ENCODE measurements around the gene COL26A1.

COL26A1 gene

DNA sequence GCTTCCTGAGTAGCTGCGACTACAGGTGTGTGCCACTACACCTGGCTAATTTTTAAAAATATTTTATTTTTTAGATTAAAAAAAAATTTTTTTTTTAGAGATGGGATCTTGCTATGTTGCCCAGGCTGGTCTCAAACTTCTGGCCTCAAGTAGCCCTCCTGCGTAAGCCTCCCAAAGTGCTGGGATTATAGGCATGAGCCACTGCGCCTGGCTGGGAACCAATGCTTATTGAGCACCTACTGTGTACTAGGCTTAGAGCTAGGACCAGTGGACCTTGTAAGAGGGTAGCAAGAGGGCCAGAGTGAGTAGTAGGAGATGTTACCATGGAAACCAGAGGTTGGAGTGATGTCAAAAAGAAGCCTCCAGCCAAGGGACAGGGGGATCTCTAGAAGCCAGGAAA, 31.2 kb downstream of the COL26A1 start:
- H3K4me3 ChIP-seq: no peak overlapping the region
- H3K9me3 ChIP-seq: no peaks in the 10 kb centered on the region
- H3K36me3 ChIP-seq: no peaks in the 10 kb centered on the region
- TF ChIP-seq, protein P1, sequence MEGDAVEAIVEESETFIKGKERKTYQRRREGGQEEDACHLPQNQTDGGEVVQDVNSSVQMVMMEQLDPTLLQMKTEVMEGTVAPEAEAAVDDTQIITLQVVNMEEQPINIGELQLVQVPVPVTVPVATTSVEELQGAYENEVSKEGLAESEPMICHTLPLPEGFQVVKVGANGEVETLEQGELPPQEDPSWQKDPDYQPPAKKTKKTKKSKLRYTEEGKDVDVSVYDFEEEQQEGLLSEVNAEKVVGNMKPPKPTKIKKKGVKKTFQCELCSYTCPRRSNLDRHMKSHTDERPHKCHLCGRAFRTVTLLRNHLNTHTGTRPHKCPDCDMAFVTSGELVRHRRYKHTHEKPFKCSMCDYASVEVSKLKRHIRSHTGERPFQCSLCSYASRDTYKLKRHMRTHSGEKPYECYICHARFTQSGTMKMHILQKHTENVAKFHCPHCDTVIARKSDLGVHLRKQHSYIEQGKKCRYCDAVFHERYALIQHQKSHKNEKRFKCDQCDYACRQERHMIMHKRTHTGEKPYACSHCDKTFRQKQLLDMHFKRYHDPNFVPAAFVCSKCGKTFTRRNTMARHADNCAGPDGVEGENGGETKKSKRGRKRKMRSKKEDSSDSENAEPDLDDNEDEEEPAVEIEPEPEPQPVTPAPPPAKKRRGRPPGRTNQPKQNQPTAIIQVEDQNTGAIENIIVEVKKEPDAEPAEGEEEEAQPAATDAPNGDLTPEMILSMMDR (IDR thresholded peaks at IDR 0.05): no peak
- no peak for DNase-seq
- no peak overlapping the region for H3K27ac ChIP-seq
- peaks cover 0 to 62% of the 10 kb centered on the region in 2 donors for H3K27me3 ChIP-seq
- no peaks in the 10 kb centered on the region for H3K4me1 ChIP-seq
- intact Hi-C loops (cut with DNase I; ENCODE audit: low total_unique reads): no loop called here

DNA sequence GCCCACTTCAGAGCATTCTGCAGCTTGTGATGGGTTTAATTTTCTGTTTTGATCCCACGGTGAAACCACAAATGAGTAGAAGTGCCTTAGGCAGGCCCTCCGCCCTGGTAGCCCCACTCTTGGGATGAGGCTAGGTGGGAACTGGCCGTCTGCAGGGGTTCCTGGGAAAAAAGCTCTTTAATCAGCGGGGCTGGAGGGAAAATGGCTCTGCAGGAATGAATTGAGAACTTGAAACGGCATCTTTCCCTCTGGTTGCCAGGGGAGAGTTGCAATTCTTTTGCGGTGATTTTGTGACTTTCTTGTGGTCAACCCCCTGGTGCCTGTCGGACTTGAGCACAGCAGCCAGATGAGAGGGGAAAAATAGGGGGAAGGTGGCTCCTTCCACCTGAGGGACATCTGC, 32.7 kb downstream of the COL26A1 start:
- H3K27ac ChIP-seq: no peak overlapping the region
- H3K4me1 ChIP-seq: no peaks in the 10 kb centered on the region
- no peak for DNase-seq
- H3K27me3 ChIP-seq: peaks cover 0 to 53% of the 10 kb centered on the region in 2 donors
- intact Hi-C loops (cut with DNase I; ENCODE audit: low total_unique reads): no loop called here
- no peak overlapping the region for H3K4me3 ChIP-seq
- H3K9me3 ChIP-seq: no peaks in the 10 kb centered on the region
- TF ChIP-seq, protein P1 (IDR thresholded peaks at IDR 0.05): no peak
- H3K36me3 ChIP-seq: no peaks in the 10 kb centered on the region

DNA sequence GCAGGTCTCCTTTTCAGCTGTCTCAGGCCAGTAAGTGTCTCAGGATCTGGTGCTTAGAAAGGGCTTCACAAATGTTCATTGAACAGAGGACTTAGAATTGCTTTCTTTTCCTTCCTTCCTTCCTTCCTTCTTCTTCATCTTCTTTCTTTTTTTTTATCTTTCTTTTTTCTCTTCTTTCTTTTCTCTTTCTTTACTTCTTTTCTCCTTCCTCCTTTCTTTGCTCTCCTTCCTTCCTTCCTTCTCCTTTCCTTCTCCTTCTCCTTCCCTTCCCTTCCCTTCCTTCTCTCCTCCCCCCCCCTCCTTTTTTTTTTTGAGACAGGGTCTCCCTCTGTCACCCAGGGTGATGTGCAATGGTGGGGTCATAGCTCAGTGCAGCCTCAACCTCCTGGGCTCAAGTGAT, 34.6 kb downstream of the COL26A1 start:
- Histone ChIP-seq H3K27ac (no peak overlapping the region), H3K9me3 (no peaks in the 10 kb centered on the region), H3K4me1 (peaks cover 0 to 6% (median 2%) of the 10 kb centered on the region in 4 donors), H3K36me3 (no peaks in the 10 kb centered on the region), H3K4me3 (no peak overlapping the region), H3K27me3 (peaks cover 0 to 36% of the 10 kb centered on the region in 2 donors)
- intact Hi-C loops (cut with DNase I; ENCODE audit: low total_unique reads): no loop called here
- TF ChIP-seq, protein P1 (IDR thresholded peaks at IDR 0.05): no peak
- DNase-seq: no peak

DNA sequence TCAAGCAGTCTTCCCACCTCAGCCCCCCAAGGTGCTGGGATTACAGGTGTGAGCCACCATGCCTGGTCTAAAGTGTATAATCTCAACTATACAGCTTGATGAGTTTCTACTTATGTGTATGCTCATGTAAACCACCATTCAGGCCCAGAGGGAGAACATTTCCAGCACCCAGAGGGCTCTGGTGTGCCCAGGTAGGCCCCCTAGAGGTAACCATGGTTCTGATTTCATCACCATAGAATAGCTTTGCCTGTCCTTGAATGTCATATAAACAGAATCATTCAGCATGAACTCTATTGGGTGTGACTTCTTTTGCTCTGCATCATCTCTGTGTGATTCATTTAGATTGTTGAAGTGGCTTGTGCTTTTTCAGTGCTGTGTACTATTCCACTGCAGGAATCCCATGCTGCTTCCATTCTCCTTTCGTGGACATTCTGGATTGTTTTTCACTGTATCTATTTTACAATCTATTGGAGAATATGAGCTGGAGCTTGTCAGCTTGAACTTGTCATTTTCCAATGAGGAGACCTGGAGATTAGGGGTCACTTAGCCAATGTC, 35.2 kb downstream of the COL26A1 start:
- H3K4me1 ChIP-seq: peaks cover 0 to 8% (median 2%) of the 10 kb centered on the region in 4 donors
- H3K27ac ChIP-seq: no peak overlapping the region
- peaks cover 0 to 32% of the 10 kb centered on the region in 2 donors for H3K27me3 ChIP-seq
- intact Hi-C loops (cut with DNase I; ENCODE audit: low total_unique reads): no loop called here
- TF ChIP-seq, protein P1 (IDR thresholded peaks at IDR 0.05): no peak
- H3K36me3 ChIP-seq: no peaks in the 10 kb centered on the region
- no peak overlapping the region for H3K4me3 ChIP-seq
- DNase-seq: no peak
- H3K9me3 ChIP-seq: no peaks in the 10 kb centered on the region

DNA sequence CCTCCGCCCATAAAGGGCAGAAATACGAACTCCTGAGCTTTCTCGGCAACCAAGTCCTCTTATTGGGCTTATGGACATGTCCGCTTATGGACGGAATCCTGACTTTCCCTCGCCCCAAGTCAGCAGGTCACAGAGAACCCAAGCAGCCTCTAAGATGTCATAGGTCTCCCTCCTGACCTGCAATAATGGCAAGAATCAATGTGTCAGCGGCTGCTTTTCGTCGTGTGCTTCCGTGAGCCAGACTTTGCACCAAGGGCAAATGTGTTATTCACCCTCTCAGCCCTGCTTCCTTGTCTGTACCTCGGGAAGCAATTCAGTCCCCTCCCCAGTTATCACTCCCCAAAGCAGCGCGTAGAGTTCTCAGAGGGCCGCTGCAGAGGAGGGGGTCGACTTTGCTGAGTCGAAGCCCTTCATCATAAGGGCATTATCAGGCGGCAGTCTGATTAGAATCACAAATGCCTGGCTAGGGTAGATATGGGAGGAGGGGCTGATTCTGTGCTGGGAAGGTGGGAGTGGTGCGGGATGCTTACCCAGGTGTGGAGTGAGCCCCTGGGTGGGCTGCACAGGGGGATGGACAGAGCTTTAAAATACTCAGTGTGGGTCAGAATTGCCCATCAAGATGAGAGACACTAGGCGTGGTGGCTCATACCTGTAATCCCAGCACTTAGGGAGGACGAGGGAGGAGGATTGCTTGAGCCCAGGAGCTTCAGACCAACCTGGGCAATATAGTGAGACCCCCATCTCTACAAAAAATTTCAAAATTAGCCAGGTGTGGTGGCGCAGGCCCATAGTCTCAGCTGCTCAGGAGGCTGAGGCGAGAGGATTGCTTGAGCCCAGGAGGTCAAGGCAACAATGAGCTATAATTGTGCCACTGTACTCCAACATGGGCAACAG, 36.0 kb downstream of the COL26A1 start:
- no peak overlapping the region for H3K27ac ChIP-seq
- TF ChIP-seq, protein P1 (IDR thresholded peaks at IDR 0.05): no peak
- intact Hi-C loops (cut with DNase I; ENCODE audit: low total_unique reads): no loop called here
- no peak overlapping the region for H3K4me3 ChIP-seq
- H3K4me1 ChIP-seq: peaks cover 0 to 8% (median 2%) of the 10 kb centered on the region in 4 donors
- no peaks in the 10 kb centered on the region for H3K36me3 ChIP-seq
- peaks cover 0 to 28% of the 10 kb centered on the region in 2 donors for H3K27me3 ChIP-seq
- no peak for DNase-seq
- no peaks in the 10 kb centered on the region for H3K9me3 ChIP-seq
